ENCODE measurements around the gene CASS4.
A peak's percentile ranks its signal among the peaks of the same experiment; 100 is the strongest.
"Not testable (repeated sequence)": the region's sequence is repeated elsewhere in the genome, so short reads cannot be mapped to it uniquely, and the experiment has no call there.

The CASS4 gene

GRCh38 chr20:56381501-56381900, 30.6 kb upstream of the CASS4 start:
- Histone ChIP-seq H3K36me3 (ENCODE audit: insufficient read depth, low read length) (peaks cover 62% of the 10 kb centered on the region), H3K27me3 (ENCODE audit: control insufficient read depth, insufficient read depth, low read length) (no peaks in the 10 kb centered on the region), H3K9me3 (replicated peaks; ENCODE audit: low read length) (no peaks in the 10 kb centered on the region), H3K9ac (ENCODE audit: low read depth, low read length) (no peak overlapping the region), H3K4me1 (ENCODE audit: control insufficient read depth, insufficient read depth, low read length) (no peaks in the 10 kb centered on the region), H3K4me2 (ENCODE audit: low read length) (no peak overlapping the region), H3K4me3 (ENCODE audit: low read length) (no peak overlapping the region)

- Histone ChIP-seq H3K4me1 (ENCODE audit: control insufficient read depth, insufficient read depth, low read length) (no peaks in the 10 kb centered on the region), H3K4me3 (ENCODE audit: low read length) (no peak overlapping the region), H3K4me2 (ENCODE audit: low read length) (no peak overlapping the region), H3K9ac (ENCODE audit: low read depth, low read length) (no peak overlapping the region), H3K27me3 (ENCODE audit: control insufficient read depth, insufficient read depth, low read length) (no peaks in the 10 kb centered on the region), H3K36me3 (ENCODE audit: insufficient read depth, low read length) (peaks cover 59% of the 10 kb centered on the region), H3K9me3 (replicated peaks; ENCODE audit: low read length) (no peaks in the 10 kb centered on the region)
Measured at GRCh38 chr20:56382696-56383095, 29.4 kb upstream of the CASS4 start.

GRCh38 chr20:56383334-56383733, 28.7 kb upstream of the CASS4 start:
- H3K4me1 ChIP-seq (ENCODE audit: control insufficient read depth, insufficient read depth, low read length), result no peaks in the 10 kb centered on the region

GRCh38 chr20:56385130-56385529, 26.9 kb upstream of the CASS4 start:
- Histone ChIP-seq H3K27me3 (ENCODE audit: control insufficient read depth, insufficient read depth, low read length) (no peaks in the 10 kb centered on the region), H3K4me2 (ENCODE audit: low read length) (no peak overlapping the region), H3K9ac (ENCODE audit: low read depth, low read length) (no peak overlapping the region), H3K4me1 (ENCODE audit: control insufficient read depth, insufficient read depth, low read length) (no peaks in the 10 kb centered on the region), H3K9me3 (replicated peaks; ENCODE audit: low read length) (no peaks in the 10 kb centered on the region), H3K36me3 (ENCODE audit: insufficient read depth, low read length) (peaks cover 52% of the 10 kb centered on the region), H3K4me3 (ENCODE audit: low read length) (no peak overlapping the region)

More at GRCh38 chr20:56383334-56383733, 28.7 kb upstream of the CASS4 start:
- H3K36me3 ChIP-seq (ENCODE audit: insufficient read depth, low read length), result peaks cover 58% of the 10 kb centered on the region
- H3K4me2 ChIP-seq (ENCODE audit: low read length), result no peak overlapping the region
- no peaks in the 10 kb centered on the region for H3K9me3 ChIP-seq (replicated peaks; ENCODE audit: low read length)
- H3K9ac ChIP-seq (ENCODE audit: low read depth, low read length), result no peak overlapping the region
- H3K27me3 ChIP-seq (ENCODE audit: control insufficient read depth, insufficient read depth, low read length), result no peaks in the 10 kb centered on the region
- no peak overlapping the region for H3K4me3 ChIP-seq (ENCODE audit: low read length)

GRCh38 chr20:56386219-56386618, 25.8 kb upstream of the CASS4 start:
- H3K9ac ChIP-seq (ENCODE audit: low read depth, low read length), result no peak overlapping the region
- peaks cover 50% of the 10 kb centered on the region for H3K36me3 ChIP-seq (ENCODE audit: insufficient read depth, low read length)
- no peaks in the 10 kb centered on the region for H3K9me3 ChIP-seq (replicated peaks; ENCODE audit: low read length)
- H3K4me3 ChIP-seq (ENCODE audit: low read length), result no peak overlapping the region
- peaks cover 9% of the 10 kb centered on the region for H3K4me1 ChIP-seq (ENCODE audit: control insufficient read depth, insufficient read depth, low read length)
- H3K27me3 ChIP-seq (ENCODE audit: control insufficient read depth, insufficient read depth, low read length), result no peaks in the 10 kb centered on the region
- H3K4me2 ChIP-seq (ENCODE audit: low read length), result no peak overlapping the region

GRCh38 chr20:56388882-56389281, 23.2 kb upstream of the CASS4 start:
- H3K36me3 ChIP-seq (ENCODE audit: insufficient read depth, low read length), result peaks cover 31% of the 10 kb centered on the region
- H3K4me2 ChIP-seq (ENCODE audit: low read length), result no peak overlapping the region
- H3K4me3 ChIP-seq (ENCODE audit: low read length), result no peak overlapping the region
- no peaks in the 10 kb centered on the region for H3K27me3 ChIP-seq (ENCODE audit: control insufficient read depth, insufficient read depth, low read length)
- no peaks in the 10 kb centered on the region for H3K9me3 ChIP-seq (replicated peaks; ENCODE audit: low read length)
- peaks cover 16% of the 10 kb centered on the region for H3K4me1 ChIP-seq (ENCODE audit: control insufficient read depth, insufficient read depth, low read length)
- H3K9ac ChIP-seq (ENCODE audit: low read depth, low read length), result no peak overlapping the region

GRCh38 chr20:56389807-56390206, 22.3 kb upstream of the CASS4 start:
- Histone ChIP-seq H3K4me2 (ENCODE audit: low read length) (peak overlapping the region; percentile 9), H3K9ac (ENCODE audit: low read depth, low read length) (no peak overlapping the region), H3K27me3 (ENCODE audit: control insufficient read depth, insufficient read depth, low read length) (no peaks in the 10 kb centered on the region), H3K9me3 (replicated peaks; ENCODE audit: low read length) (no peaks in the 10 kb centered on the region), H3K36me3 (ENCODE audit: insufficient read depth, low read length) (peaks cover 29% of the 10 kb centered on the region), H3K4me3 (ENCODE audit: low read length) (no peak overlapping the region), H3K4me1 (ENCODE audit: control insufficient read depth, insufficient read depth, low read length) (peaks cover 18% of the 10 kb centered on the region)

- peaks cover 28% of the 10 kb centered on the region for H3K36me3 ChIP-seq (ENCODE audit: insufficient read depth, low read length)
- H3K9me3 ChIP-seq (replicated peaks; ENCODE audit: low read length), result not testable (repeated sequence)
- peak overlapping the region; percentile 93 for H3K9ac ChIP-seq (ENCODE audit: low read depth, low read length)
Measured at GRCh38 chr20:56390396-56390795, 21.7 kb upstream of the CASS4 start.

GRCh38 chr20:56391037-56391436, 21.0 kb upstream of the CASS4 start:
- Histone ChIP-seq H3K9me3 (replicated peaks; ENCODE audit: low read length) (no peaks in the 10 kb centered on the region), H3K4me2 (ENCODE audit: low read length) (peak overlapping the region; percentile 78), H3K27me3 (ENCODE audit: control insufficient read depth, insufficient read depth, low read length) (no peaks in the 10 kb centered on the region), H3K4me1 (ENCODE audit: control insufficient read depth, insufficient read depth, low read length) (peaks cover 18% of the 10 kb centered on the region), H3K36me3 (ENCODE audit: insufficient read depth, low read length) (peaks cover 29% of the 10 kb centered on the region), H3K9ac (ENCODE audit: low read depth, low read length) (peak overlapping the region; percentile 93), H3K4me3 (ENCODE audit: low read length) (peak overlapping the region; percentile 87)

More at GRCh38 chr20:56390396-56390795, 21.7 kb upstream of the CASS4 start:
- peak overlapping the region; percentile 87 for H3K4me3 ChIP-seq (ENCODE audit: low read length)
- H3K4me2 ChIP-seq (ENCODE audit: low read length), result peak overlapping the region; percentile 78
- H3K27me3 ChIP-seq (ENCODE audit: control insufficient read depth, insufficient read depth, low read length), result not testable (repeated sequence)
- peaks cover 18% of the 10 kb centered on the region for H3K4me1 ChIP-seq (ENCODE audit: control insufficient read depth, insufficient read depth, low read length)

- Histone ChIP-seq H3K9me3 (replicated peaks; ENCODE audit: low read length) (no peaks in the 10 kb centered on the region), H3K4me2 (ENCODE audit: low read length) (peak overlapping the region; percentile 78), H3K4me3 (ENCODE audit: low read length) (peak overlapping the region; percentile 87), H3K4me1 (ENCODE audit: control insufficient read depth, insufficient read depth, low read length) (peaks cover 18% of the 10 kb centered on the region), H3K9ac (ENCODE audit: low read depth, low read length) (peak overlapping the region; percentile 93), H3K27me3 (ENCODE audit: control insufficient read depth, insufficient read depth, low read length) (no peaks in the 10 kb centered on the region), H3K36me3 (ENCODE audit: insufficient read depth, low read length) (peaks cover 28% of the 10 kb centered on the region)
Measured at GRCh38 chr20:56391596-56392131, 20.4 kb upstream of the CASS4 start.

- H3K4me2 ChIP-seq (ENCODE audit: low read length), result peak within 1 kb of the TSS; percentile 86
- H3K9ac ChIP-seq (ENCODE audit: low read depth, low read length), result peak within 1 kb of the TSS; percentile 93
- no peaks in the 10 kb centered on the region for H3K9me3 ChIP-seq (replicated peaks; ENCODE audit: low read length)
- H3K4me3 ChIP-seq (ENCODE audit: low read length), result peak within 1 kb of the TSS; percentile 87
- no peaks in the 10 kb centered on the region for H3K27me3 ChIP-seq (ENCODE audit: control insufficient read depth, insufficient read depth, low read length)
- peaks cover 32% of the 10 kb centered on the region for H3K36me3 ChIP-seq (ENCODE audit: insufficient read depth, low read length)
- H3K4me1 ChIP-seq (ENCODE audit: control insufficient read depth, insufficient read depth, low read length), result peaks cover 18% of the 10 kb centered on the region
Measured at GRCh38 chr20:56392132-56392880, 19.8 kb upstream of the CASS4 start, which contains the start of the genes AURKA and CSTF1. TSS of gene AURKA (minus strand) at chr20:56392215. CDS start at chr20:56388197, 4,018 bp downstream. TSS of gene CSTF1 (plus strand) at chr20:56392645. CDS start at chr20:56395553, 2,908 bp downstream.
